HepG2 (cell line): ENCODE data around the gene UTP11. TPM values are rescaled to one million over a fixed set of nuclear protein-coding genes. Genes with fewer than 3 reads are reported as not detected.
A peak's percentile ranks its signal among the peaks of the same experiment; 100 is the strongest.

Source experiments
- AGO2 ChIP-seq: fragments of 200-400 bp; formaldehyde crosslinking; optimal IDR thresholded peaks from 2 replicates; pipeline ENCODE3; 2017; ENCODE audit warnings: mild to moderate bottlenecking, low read depth, low read length, moderate library complexity
- ARNT2 ChIP-seq: sonication (generic); formaldehyde crosslinking; IDR thresholded peaks from 2 replicates; pipeline ENCODE4 v1.8.0; 2022; ENCODE audit warnings: mild to moderate bottlenecking, low read depth, missing genetic modification reagents, moderate library complexity
- ERF ChIP-seq: IDR thresholded peaks from 2 replicates; pipeline ENCODE4 v1.6.1; 2018; ENCODE audit warnings: missing biosample characterization, missing genetic modification reagents
- FOXK2 ChIP-seq: fragments of 450-650 bp; IDR thresholded peaks from 2 replicates; pipeline ENCODE4 v1.6.1; 2016
- GATAD2A ChIP-seq: IDR thresholded peaks from 2 replicates; pipeline ENCODE4 v1.6.1; 2016
- HNRNPL ChIP-seq: fragments of 200-400 bp; formaldehyde crosslinking; IDR thresholded peaks from 2 replicates; pipeline ENCODE4 v1.6.1; 2017; ENCODE audit warnings: mild to moderate bottlenecking, low read depth, low read length
- JUN ChIP-seq: sonication (generic); formaldehyde crosslinking; IDR thresholded peaks from 2 replicates; pipeline ENCODE4 v1.4.0; 2020; ENCODE audit warnings: mild to moderate bottlenecking, missing genetic modification reagents
- MAFF ChIP-seq: IDR thresholded peaks from 2 replicates; pipeline ENCODE4 v1.6.1; 2011; ENCODE audit warnings: low read depth, low read length, improper control_type of control experiment
- MEIS1 ChIP-seq: sonication (generic); formaldehyde crosslinking; IDR thresholded peaks from 2 replicates; pipeline ENCODE4 v1.9.0; 2021; ENCODE audit warnings: mild to moderate bottlenecking, missing genetic modification reagents, moderate library complexity, borderline replicate concordance
- PTBP1 ChIP-seq: fragments of 200-400 bp; formaldehyde crosslinking; IDR thresholded peaks from 2 replicates; pipeline ENCODE4 v1.6.1; 2018; ENCODE audit warnings: low read length, low read depth; ENCODE audit not compliant: poor library complexity, severe bottlenecking
- SAP130 ChIP-seq: IDR thresholded peaks from 2 replicates; pipeline ENCODE4 v1.6.1; 2016; ENCODE audit warnings: low read depth
- TCF7 ChIP-seq: sonication (generic); IDR thresholded peaks from 2 replicates; pipeline ENCODE4 v1.6.1; 2016; ENCODE audit warnings: antibody characterized with exemption, low read depth
- ZC3H4 ChIP-seq: sonication (generic); formaldehyde crosslinking; IDR thresholded peaks from 2 replicates; pipeline ENCODE4 v1.4.0; 2020; ENCODE audit warnings: missing genetic modification reagents, borderline replicate concordance
- ZNF143 ChIP-seq: sonication (generic); formaldehyde crosslinking; IDR thresholded peaks from 2 replicates; pipeline ENCODE4 v1.4.0; 2020; ENCODE audit warnings: missing genetic modification reagents
- ZNF430 ChIP-seq: sonication (generic); formaldehyde crosslinking; IDR thresholded peaks from 2 replicates; pipeline ENCODE4 v1.9.0; 2021; ENCODE audit warnings: mild to moderate bottlenecking, missing genetic modification reagents
- ZNF772 ChIP-seq: sonication (generic); formaldehyde crosslinking; IDR thresholded peaks from 2 replicates; pipeline ENCODE4 v1.5.0; 2020; ENCODE audit warnings: mild to moderate bottlenecking, missing genetic modification reagents
- polyA plus RNA-seq, 8 experiments: library from polyadenylated mRNA; depleted of rRNA in 3 of 8; stranded (reverse) in 7 of 8; unstranded in 1 of 8; fragments of >200 nt; fragmentation: Illumina TruSeq in 4 of 8; extraction: Trizol in 4 of 8; gene quantifications; 2 replicates each; pipeline versions ENCODE4 v1.2.1 to v1.2.3, GENCODE V29; 2011 to 2016; ENCODE audit warnings: low read depth in 4 of 8, missing spikeins in 1 of 8, mixed read lengths in 1 of 8; ENCODE audit not compliant: insufficient read depth in 1 of 8
- total RNA-seq, 5 experiments: library from RNA; depleted of rRNA; stranded (reverse); fragments of >200 nt; fragmentation: Illumina TruSeq; extraction: Trizol; gene quantifications; 2 replicates each; pipeline ENCODE4 v1.2.3, GENCODE V29; 2016; ENCODE audit warnings: low read depth in 1 of 5
- TF ChIP-seq, protein P1 (sequence below): sonication (generic); formaldehyde crosslinking; IDR thresholded peaks from 2 replicates; pipeline ENCODE4 v1.4.0; 2020; ENCODE audit warnings: mild to moderate bottlenecking, missing genetic modification reagents
- TF ChIP-seq, protein P2 (sequence below): sonication (generic); formaldehyde crosslinking; IDR thresholded peaks from 2 replicates; pipeline ENCODE4 v1.4.0; 2020; ENCODE audit warnings: missing genetic modification reagents; ENCODE audit errors: not compliant biosample characterization
- TF ChIP-seq, protein P3 (sequence below): sonication (generic); formaldehyde crosslinking; IDR thresholded peaks from 2 replicates; pipeline ENCODE4 v1.5.1; 2020; ENCODE audit warnings: mild to moderate bottlenecking, missing genetic modification reagents, moderate library complexity
- TF ChIP-seq, protein P4 (sequence below): sonication (generic); formaldehyde crosslinking; IDR thresholded peaks from 2 replicates; pipeline ENCODE4 v1.8.0; 2023; ENCODE audit warnings: mild to moderate bottlenecking, missing genetic modification reagents

UTP11 gene
- total and polyA plus RNA-seq, 2 of the 13 experiments (the other 11 are each of a cell fraction or from before 2014, with no cell fraction given): 13.5 to 44.8 TPM

DNA sequence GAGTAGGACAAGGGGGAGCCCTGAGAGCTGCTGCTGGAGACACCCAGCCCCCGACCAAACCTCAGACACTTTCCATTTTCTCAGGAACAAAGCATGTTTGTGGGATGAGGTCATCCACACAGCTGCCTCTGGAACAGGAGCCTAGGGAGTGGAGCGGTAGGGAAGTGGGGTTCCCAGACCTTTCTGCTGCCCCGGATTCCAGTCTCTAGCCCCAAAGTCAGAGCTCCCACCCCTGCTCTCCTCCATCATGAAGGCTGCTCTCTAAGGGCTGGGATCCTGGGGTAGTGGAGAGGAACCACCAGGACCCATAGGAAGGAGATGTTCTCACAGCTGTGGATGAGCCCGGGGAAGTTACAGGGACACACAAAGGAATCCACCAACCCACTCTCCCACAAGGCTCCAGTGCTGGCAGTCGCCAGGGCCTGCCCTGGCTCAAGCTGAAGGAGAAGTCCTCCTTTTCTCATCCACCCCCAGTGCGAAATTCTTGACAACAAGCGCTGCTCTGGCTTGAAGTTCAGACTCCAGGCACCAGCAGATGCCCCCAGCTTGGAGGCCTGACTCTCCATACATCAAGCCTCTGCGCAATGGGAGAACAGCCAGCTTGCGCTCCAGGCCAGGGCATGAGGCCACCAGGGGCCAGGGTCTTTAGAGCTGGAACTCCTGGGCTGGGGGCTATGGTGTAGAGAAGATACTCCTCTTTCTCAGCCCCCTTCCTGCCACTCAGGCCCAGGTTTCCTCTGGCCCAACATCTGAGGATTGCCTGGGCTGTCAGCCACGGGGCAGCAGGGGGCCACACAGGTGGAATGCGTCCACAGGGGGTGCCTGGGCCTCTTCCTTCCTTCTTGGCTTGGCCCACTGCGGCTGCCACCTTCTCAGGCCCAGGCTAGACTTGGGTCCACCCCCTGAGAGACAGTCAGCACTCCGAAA is 11.7 kb upstream of the UTP11 start (continued):
- TF ChIP-seq, protein P1, sequence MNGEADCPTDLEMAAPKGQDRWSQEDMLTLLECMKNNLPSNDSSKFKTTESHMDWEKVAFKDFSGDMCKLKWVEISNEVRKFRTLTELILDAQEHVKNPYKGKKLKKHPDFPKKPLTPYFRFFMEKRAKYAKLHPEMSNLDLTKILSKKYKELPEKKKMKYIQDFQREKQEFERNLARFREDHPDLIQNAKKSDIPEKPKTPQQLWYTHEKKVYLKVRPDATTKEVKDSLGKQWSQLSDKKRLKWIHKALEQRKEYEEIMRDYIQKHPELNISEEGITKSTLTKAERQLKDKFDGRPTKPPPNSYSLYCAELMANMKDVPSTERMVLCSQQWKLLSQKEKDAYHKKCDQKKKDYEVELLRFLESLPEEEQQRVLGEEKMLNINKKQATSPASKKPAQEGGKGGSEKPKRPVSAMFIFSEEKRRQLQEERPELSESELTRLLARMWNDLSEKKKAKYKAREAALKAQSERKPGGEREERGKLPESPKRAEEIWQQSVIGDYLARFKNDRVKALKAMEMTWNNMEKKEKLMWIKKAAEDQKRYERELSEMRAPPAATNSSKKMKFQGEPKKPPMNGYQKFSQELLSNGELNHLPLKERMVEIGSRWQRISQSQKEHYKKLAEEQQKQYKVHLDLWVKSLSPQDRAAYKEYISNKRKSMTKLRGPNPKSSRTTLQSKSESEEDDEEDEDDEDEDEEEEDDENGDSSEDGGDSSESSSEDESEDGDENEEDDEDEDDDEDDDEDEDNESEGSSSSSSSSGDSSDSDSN (CRISPR knock-in tag): 0 out of 2 replicates have a peak, but pooled peaks have one; percentile 8
- TF ChIP-seq ZNF772 (CRISPR knock-in tag): 0 out of 2 replicates have a peak, but pooled peaks have one; percentile 31
- TF ChIP-seq ARNT2 (CRISPR knock-in tag): no peak
- no peak for TF ChIP-seq PTBP1
- TF ChIP-seq GATAD2A (CRISPR knock-in tag): 0 out of 2 replicates have a peak, but pooled peaks have one; percentile 12
- peak; percentile 56 for TF ChIP-seq AGO2
- TF ChIP-seq TCF7: peak; percentile 68
- TF ChIP-seq MAFF: no peak
- TF ChIP-seq HNRNPL: 0 out of 2 replicates have a peak, but pooled peaks have one; percentile 51
- no peak for TF ChIP-seq FOXK2
- TF ChIP-seq ZNF430 (CRISPR knock-in tag): 0 out of 2 replicates have a peak, but pooled peaks have one; percentile 26
- no peak for TF ChIP-seq ZNF143 (CRISPR knock-in tag)
- peak; percentile 10; the same call in 1 of the 2 replicates for TF ChIP-seq ERF (CRISPR knock-in tag)
- peak; percentile 82; the same call in 1 of the 2 replicates for TF ChIP-seq JUN (CRISPR knock-in tag)
- TF ChIP-seq ZC3H4 (CRISPR knock-in tag): 0 out of 2 replicates have a peak, but pooled peaks have one; percentile 63
- no peak for TF ChIP-seq MEIS1
- TF ChIP-seq SAP130: 0 out of 2 replicates have a peak, but pooled peaks have one; percentile 23
- TF ChIP-seq, protein P2, sequence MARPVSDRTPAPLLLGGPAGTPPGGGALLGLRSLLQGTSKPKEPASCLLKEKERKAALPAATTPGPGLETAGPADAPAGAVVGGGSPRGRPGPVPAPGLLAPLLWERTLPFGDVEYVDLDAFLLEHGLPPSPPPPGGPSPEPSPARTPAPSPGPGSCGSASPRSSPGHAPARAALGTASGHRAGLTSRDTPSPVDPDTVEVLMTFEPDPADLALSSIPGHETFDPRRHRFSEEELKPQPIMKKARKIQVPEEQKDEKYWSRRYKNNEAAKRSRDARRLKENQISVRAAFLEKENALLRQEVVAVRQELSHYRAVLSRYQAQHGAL: no peak
- TF ChIP-seq, protein P3, sequence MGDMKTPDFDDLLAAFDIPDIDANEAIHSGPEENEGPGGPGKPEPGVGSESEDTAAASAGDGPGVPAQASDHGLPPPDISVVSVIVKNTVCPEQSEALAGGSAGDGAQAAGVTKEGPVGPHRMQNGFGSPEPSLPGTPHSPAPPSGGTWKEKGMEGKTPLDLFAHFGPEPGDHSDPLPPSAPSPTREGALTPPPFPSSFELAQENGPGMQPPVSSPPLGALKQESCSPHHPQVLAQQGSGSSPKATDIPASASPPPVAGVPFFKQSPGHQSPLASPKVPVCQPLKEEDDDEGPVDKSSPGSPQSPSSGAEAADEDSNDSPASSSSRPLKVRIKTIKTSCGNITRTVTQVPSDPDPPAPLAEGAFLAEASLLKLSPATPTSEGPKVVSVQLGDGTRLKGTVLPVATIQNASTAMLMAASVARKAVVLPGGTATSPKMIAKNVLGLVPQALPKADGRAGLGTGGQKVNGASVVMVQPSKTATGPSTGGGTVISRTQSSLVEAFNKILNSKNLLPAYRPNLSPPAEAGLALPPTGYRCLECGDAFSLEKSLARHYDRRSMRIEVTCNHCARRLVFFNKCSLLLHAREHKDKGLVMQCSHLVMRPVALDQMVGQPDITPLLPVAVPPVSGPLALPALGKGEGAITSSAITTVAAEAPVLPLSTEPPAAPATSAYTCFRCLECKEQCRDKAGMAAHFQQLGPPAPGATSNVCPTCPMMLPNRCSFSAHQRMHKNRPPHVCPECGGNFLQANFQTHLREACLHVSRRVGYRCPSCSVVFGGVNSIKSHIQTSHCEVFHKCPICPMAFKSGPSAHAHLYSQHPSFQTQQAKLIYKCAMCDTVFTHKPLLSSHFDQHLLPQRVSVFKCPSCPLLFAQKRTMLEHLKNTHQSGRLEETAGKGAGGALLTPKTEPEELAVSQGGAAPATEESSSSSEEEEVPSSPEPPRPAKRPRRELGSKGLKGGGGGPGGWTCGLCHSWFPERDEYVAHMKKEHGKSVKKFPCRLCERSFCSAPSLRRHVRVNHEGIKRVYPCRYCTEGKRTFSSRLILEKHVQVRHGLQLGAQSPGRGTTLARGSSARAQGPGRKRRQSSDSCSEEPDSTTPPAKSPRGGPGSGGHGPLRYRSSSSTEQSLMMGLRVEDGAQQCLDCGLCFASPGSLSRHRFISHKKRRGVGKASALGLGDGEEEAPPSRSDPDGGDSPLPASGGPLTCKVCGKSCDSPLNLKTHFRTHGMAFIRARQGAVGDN (CRISPR knock-in tag): peak; percentile 57
- TF ChIP-seq, protein P4, sequence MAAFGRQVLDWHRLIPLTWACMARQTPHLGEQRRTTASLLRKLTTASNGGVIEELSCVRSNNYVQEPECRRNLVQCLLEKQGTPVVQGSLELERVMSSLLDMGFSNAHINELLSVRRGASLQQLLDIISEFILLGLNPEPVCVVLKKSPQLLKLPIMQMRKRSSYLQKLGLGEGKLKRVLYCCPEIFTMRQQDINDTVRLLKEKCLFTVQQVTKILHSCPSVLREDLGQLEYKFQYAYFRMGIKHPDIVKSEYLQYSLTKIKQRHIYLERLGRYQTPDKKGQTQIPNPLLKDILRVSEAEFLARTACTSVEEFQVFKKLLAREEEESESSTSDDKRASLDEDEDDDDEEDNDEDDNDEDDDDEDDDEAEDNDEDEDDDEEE (CRISPR knock-in tag): 0 out of 2 replicates have a peak, but pooled peaks have one; percentile 27
